PFSK-1 (cell line): ENCODE data around the gene FJX1.

Experiments used
- FOXP2 ChIP-seq: optimal IDR thresholded peaks from 2 replicates; pipeline ENCODE3; 2011; ENCODE audit warnings: borderline replicate concordance, control low read depth, inconsistent platforms; ENCODE audit not compliant: insufficient read depth; ENCODE audit errors: extremely low read length, extremely low read depth
- POLR2AphosphoS5 ChIP-seq: IDR thresholded peaks from 2 replicates; pipeline ENCODE4 v1.6.1; 2012; ENCODE audit warnings: low read depth, mild to moderate bottlenecking, control low read depth, low read length, moderate library complexity
- SIN3A ChIP-seq: IDR thresholded peaks from 2 replicates; pipeline ENCODE4 v1.6.1; 2012; ENCODE audit warnings: mild to moderate bottlenecking, low read length, moderate library complexity, borderline replicate concordance; ENCODE audit not compliant: insufficient read depth
- TAF1 ChIP-seq: IDR thresholded peaks from 2 replicates; pipeline ENCODE4 v1.6.1; 2012; ENCODE audit warnings: low read length, control low read depth, borderline replicate concordance; ENCODE audit not compliant: insufficient read depth
- TF ChIP-seq, protein P1 (sequence below), 2 experiments: IDR thresholded peaks; 2 replicates each; pipeline versions ENCODE4 v1.6.1 to v1.8.0; 2011 to 2012; ENCODE audit warnings: low read depth in 2 of 2, low read length in 2 of 2, control low read depth in 1 of 2, inconsistent platforms in 1 of 2, mild to moderate bottlenecking in 1 of 2, moderate library complexity in 1 of 2; ENCODE audit not compliant: insufficient read depth in 1 of 2

FJX1 gene

DNA sequence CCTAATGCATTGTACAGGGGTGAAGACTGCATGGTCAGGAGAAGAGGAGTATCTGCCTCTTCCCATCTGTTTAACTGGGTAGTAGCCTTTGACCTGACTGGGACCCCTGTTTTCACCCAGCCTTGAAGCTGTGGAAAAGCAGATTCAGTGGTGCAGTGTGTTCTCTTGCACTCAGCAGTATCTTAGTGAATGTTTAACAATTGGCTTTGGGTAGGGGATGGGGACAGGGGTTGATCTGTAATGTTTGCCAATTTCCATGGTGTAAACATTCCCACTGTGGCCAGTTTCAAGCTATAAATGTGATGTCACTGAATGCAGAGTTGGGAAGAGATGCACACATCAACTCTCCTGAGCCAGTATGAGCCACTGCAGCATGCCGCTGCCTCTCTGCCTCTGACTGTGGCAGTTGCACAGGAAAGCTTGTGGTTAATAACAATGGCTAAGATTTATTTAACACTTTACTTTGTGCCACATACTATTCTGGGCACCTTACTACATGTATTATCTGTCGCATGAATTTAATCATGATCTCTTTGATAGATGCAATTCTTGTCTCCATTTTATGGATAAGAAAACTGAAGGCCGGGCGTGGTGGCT lies 15.7 kb downstream of the FJX1 start:
- TF ChIP-seq TAF1 (no peak), POLR2AphosphoS5 (no peak)

DNA sequence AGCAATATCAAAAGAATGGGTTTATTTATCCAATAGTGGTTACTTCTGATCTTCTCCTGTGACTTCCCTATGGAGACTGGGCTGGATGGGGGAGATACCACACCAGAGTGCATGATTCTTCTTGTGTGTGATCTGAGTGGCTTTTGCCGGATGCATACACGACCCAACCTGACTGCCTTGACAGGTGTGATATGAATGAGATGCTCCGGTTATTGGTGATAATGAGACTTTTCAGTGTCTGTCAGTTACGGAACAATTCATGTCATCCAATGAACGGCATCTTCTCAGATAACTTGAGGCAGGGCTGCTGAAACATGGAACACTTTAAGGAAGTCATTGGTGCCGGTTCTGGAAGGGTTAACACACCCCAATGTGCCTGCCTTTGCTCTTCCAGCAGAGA lies 17.7 kb downstream of the FJX1 start:
- TF ChIP-seq TAF1 (no peak), SIN3A (no peak), POLR2AphosphoS5 (no peak), FOXP2 (no peak)
- TF ChIP-seq, protein P1, sequence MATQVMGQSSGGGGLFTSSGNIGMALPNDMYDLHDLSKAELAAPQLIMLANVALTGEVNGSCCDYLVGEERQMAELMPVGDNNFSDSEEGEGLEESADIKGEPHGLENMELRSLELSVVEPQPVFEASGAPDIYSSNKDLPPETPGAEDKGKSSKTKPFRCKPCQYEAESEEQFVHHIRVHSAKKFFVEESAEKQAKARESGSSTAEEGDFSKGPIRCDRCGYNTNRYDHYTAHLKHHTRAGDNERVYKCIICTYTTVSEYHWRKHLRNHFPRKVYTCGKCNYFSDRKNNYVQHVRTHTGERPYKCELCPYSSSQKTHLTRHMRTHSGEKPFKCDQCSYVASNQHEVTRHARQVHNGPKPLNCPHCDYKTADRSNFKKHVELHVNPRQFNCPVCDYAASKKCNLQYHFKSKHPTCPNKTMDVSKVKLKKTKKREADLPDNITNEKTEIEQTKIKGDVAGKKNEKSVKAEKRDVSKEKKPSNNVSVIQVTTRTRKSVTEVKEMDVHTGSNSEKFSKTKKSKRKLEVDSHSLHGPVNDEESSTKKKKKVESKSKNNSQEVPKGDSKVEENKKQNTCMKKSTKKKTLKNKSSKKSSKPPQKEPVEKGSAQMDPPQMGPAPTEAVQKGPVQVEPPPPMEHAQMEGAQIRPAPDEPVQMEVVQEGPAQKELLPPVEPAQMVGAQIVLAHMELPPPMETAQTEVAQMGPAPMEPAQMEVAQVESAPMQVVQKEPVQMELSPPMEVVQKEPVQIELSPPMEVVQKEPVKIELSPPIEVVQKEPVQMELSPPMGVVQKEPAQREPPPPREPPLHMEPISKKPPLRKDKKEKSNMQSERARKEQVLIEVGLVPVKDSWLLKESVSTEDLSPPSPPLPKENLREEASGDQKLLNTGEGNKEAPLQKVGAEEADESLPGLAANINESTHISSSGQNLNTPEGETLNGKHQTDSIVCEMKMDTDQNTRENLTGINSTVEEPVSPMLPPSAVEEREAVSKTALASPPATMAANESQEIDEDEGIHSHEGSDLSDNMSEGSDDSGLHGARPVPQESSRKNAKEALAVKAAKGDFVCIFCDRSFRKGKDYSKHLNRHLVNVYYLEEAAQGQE (IDR thresholded peaks at IDR 0.05; ENCODE audit: insufficient read depth in 1 of 2, low read depth in 2 of 2, low read length in 2 of 2): no peak

DNA sequence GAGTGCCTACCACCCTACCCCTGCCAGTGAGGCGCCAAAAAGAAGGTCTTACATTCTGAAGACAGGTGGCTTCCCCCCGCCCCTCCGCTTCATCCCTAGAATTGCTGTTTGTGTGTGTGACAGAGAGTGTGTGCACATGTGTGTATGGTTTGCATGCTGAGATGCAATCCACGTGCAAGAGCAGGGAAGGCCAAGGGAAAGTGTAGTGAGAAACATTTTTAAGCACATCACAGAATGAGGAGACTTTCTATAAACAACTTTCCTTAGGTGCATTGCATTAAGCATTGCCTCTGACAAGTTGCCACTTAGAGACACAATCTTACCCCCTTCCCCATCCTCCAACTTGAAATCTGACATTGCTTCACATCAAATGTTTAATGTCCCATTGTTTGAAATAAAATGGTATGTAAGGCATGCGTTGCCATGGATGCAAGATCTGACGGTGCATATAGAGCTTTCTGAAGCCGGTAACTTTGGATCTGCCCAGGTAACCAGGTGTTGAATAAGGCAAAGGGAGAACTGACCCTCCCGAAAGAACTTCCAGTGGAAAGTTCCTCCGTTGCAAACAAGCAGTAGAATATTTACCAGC lies 21.4 kb downstream of the FJX1 start:
- TF ChIP-seq POLR2AphosphoS5 (no peak), SIN3A (no peak), FOXP2 (no peak), TAF1 (no peak)
- TF ChIP-seq, protein P1 (IDR thresholded peaks at IDR 0.05; ENCODE audit: insufficient read depth in 1 of 2, low read depth in 2 of 2, low read length in 2 of 2): no peak

DNA sequence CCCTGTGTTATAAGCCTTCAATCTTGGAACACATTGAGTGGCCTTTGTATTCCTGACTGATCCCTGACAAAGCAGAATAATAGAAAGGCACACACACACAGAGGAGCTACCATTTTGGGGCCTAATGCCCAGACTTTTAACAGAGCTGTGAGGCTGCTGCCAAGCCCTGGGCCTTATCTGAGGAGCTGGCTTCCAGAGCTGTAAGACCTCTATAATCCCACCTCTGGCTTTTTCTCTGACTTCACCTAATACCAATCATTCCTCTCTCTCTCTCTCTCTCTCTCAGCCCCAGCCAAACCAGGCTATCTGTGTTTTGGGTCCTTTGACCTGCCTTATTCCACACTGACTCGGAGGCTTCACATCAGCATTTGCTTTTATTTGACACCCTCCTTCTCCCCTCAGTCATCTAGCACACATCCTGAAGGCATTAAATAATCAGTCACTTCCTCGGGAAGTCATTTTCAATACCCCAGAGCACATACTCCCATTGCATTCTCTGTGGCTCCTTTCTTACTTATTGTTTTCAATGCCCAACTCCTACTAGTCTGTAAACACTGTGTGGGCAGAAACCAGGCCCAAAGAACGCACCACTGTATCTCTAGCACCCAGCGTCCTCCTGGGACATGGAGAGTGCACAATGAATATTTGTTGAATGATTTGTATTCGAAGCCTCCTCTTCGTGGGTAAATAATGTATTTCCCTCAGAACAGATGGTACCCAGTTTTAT lies 23.1 kb downstream of the FJX1 start:
- TF ChIP-seq FOXP2 (no peak), POLR2AphosphoS5 (no peak), SIN3A (no peak), TAF1 (no peak)
- TF ChIP-seq, protein P1 (IDR thresholded peaks at IDR 0.05; ENCODE audit: insufficient read depth in 1 of 2, low read depth in 2 of 2, low read length in 2 of 2): no peak

DNA sequence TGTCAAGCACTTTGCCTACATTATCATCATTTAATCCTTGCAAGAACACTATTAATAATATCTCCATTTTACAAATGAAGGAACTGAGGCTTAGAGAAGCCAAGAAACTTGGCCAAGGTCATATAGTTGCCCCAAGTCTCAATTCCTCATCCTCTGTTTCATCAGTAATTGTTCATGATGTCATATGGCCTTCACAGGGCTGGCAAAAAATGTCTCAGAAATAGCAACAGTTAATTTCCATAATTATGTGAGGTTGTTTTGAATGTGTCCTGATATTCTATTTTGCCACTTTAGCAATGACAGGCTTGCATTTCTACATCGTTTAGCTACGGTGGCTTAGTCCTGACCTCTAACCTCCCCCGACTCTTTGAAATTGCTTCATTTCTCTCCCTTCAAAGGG lies 23.7 kb downstream of the FJX1 start:
- TF ChIP-seq SIN3A (no peak), FOXP2 (no peak), POLR2AphosphoS5 (no peak), TAF1 (no peak)
- TF ChIP-seq, protein P1 (IDR thresholded peaks at IDR 0.05; ENCODE audit: insufficient read depth in 1 of 2, low read depth in 2 of 2, low read length in 2 of 2): no peak
